Stomach (tissue), 9 donors: ENCODE results near the gene SDHB. TPM values are rescaled to one million over a fixed set of nuclear protein-coding genes. Genes with fewer than 3 reads are reported as not detected.
"Not testable (repeated sequence)": the region's sequence is repeated elsewhere in the genome, so short reads cannot be mapped to it uniquely, and the experiment has no call there.

Experiments
- DNase-seq, 2 donors: peaks; one replicate each; pipeline versions ENCODE4 v3.0.0 to v3.0.0-alpha.2; 2013 to 2019
- H3K27ac ChIP-seq, 5 donors: fragments of 200-600 bp in 4 of 5; sonication (generic) in 4 of 5; one replicate each; pipeline ENCODE4 v1.5.1; 2013 to 2019; ENCODE audit warnings: mild to moderate bottlenecking in 1 of 5, moderate library complexity in 1 of 5
- H3K27me3 ChIP-seq, 3 donors: fragments of 200-600 bp; sonication (generic); one replicate each; pipeline ENCODE4 v1.5.1; 2017 to 2019; ENCODE audit warnings: mixed run types in 1 of 3
- H3K36me3 ChIP-seq, 4 donors: fragments of 200-600 bp; sonication (generic); 1 replicate in 3 of 4; 2 replicates in 1 of 4; pipeline ENCODE4 v1.5.1; 2016 to 2019
- H3K4me1 ChIP-seq, 4 donors: fragments of 200-600 bp; sonication (generic); one replicate each; pipeline ENCODE4 v1.5.1; 2016 to 2019
- H3K4me3 ChIP-seq, 4 donors: fragments of 200-600 bp; sonication (generic) in 3 of 4; one replicate each; pipeline ENCODE4 v1.5.1; 2016 to 2019; ENCODE audit warnings: mild to moderate bottlenecking in 1 of 4
- H3K9me3 ChIP-seq, 4 donors: fragments of 200-600 bp; sonication (generic); one replicate each; pipeline ENCODE4 v1.5.1; 2016 to 2019
- CTCF ChIP-seq, 7 experiments: fragments of 450-650 bp in 4 of 7; fragments of 200-600 bp in 3 of 7; sonication (generic) in 3 of 7; IDR thresholded peaks; one replicate each; pipeline ENCODE4 v1.5.1; 2016 to 2019; ENCODE audit warnings: antibody characterized with exemption in 7 of 7, control low read depth in 2 of 7, mild to moderate bottlenecking in 1 of 7
- EP300 ChIP-seq: sonication (generic); formaldehyde crosslinking; IDR thresholded peaks from one replicate; pipeline ENCODE4 v1.6.1; 2017; ENCODE audit warnings: antibody characterized with exemption
- POLR2A ChIP-seq, 4 donors: fragments of 450-650 bp; IDR thresholded peaks; one replicate each; pipeline ENCODE4 v1.6.1; 2016; ENCODE audit warnings: antibody characterized with exemption in 4 of 4, control low read depth in 2 of 4, mild to moderate bottlenecking in 1 of 4, moderate library complexity in 1 of 4
- POLR2AphosphoS5 ChIP-seq, 3 donors: sonication (generic); formaldehyde crosslinking; IDR thresholded peaks; one replicate each; pipeline ENCODE4 v1.6.1; 2016; ENCODE audit warnings: antibody characterized with exemption in 3 of 3
- WGBS, 5 donors: extraction: QIAGEN DNeasy Blood & Tissue Kit in 3 of 5; methylation state at CpG; one replicate each; pipeline versions ENCODE4 v1.1.5 to v1.1.7; 2013 to 2018; 5-methylcytosine and 5-hydroxymethylcytosine counted together
- intact Hi-C: fragments of 100-400 bp; cut with DNase I; formaldehyde crosslinking; loops from one replicate; pipeline ENCODE4 v1.15.1; 2023; ENCODE audit warnings: low total_unique reads
- polyA plus RNA-seq, 3 donors: library from polyadenylated mRNA; stranded (reverse); fragments of 200-250 nt; gene quantifications; one replicate each; pipeline ENCODE4 v1.2.3, GENCODE V29; 2013
- total RNA-seq, 5 donors: library from RNA; depleted of rRNA; stranded (reverse); fragments of >200 nt; gene quantifications; one replicate each; pipeline versions ENCODE4 v1.1.0 to v1.2.3, GENCODE V29; 2014 to 2016
- donor health status: healthy with polysubstance abuse.
- donor health status: Bipolar disorder and iron deficiency.
- donor health status: healthy.

The SDHB gene
- total and polyA plus RNA-seq, 8 donors: 42.6 to 246 (median 121) TPM

GRCh38 chr1:17065666-17066065 lies 11.8 kb upstream of the SDHB start:
- DNase-seq: no peak
- Histone ChIP-seq H3K4me1 (peaks cover 0 to 11% (median 0%) of the 10 kb centered on the region in 4 donors), H3K27me3 (no peaks in the 10 kb centered on the region), H3K9me3 (peaks cover 0 to 11% (median 8%) of the 10 kb centered on the region in 4 donors), H3K27ac (peak overlapping the region in 2 of 5 donors; percentile 35 to 64), H3K4me3 (no peak overlapping the region), H3K36me3 (no peaks in the 10 kb centered on the region)
- 73 to 86% (median 79%) methylated on average over 7 of the region's 7 CpGs for WGBS, 5 donors
- TF ChIP-seq EP300 (no peak), POLR2A (IDR thresholded peaks at IDR 0.05) (no peak), POLR2AphosphoS5 (IDR thresholded peaks at IDR 0.05) (no peak), CTCF (IDR thresholded peaks at IDR 0.05) (no peak)
- intact Hi-C loops: no loop called here

DNA sequence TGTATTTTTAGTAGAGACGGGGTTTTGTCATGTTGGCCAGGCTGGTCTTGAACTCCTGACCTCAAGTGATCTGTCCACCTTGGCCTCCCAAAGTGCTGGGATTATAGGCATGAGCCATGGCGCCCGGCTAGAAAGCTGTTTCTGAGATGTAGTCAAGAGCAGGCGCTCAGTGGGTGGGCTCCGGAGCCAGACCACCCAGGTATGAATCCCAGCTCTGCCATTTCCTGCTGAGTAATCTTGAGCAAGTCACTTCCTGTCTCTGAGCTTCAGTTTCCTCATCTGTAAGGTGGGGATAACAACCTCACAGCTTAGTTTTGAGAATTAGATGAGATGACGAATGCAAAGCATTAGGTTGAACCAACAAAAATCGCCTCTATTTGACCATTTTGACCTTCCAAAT lies 8.9 kb upstream of the SDHB start:
- intact Hi-C loops: loop anchor here (5.0 kb wide), 1 partner anchor 175 kb away; no protein-coding TSS in a partner anchor
- H3K27me3 ChIP-seq, H3K4me3 ChIP-seq, DNase-seq, H3K36me3 ChIP-seq: not testable (repeated sequence)
- WGBS, 5 donors: 66 to 83% (median 76%) methylated on average over 7 of the region's 7 CpGs
- Histone ChIP-seq H3K4me1 (peaks cover 0 to 26% (median 4%) of the 10 kb centered on the region in 4 donors), H3K27ac (peak overlapping the region in 2 of 5 donors; percentile 8 to 33), H3K9me3 (peaks cover 0 to 11% (median 8%) of the 10 kb centered on the region in 4 donors)

DNA sequence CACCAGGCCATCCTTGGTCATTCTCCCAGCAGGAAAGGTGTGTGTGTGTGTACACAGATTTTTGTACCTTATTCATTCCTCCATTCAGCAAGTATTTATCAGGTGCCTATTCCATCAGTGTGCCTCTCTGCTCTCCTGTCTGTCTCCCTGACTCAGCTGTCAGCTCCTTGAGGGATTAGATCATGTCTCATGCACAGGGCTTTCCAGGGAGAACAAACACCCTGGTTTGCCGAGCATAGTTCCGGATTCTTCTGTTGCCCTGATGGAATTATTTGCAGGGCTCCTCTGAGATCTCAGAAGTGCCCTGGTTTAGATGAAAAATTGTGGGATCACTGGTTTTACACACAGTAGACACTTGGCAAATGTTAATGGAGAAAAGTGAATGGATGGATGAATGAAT lies 8.1 kb upstream of the SDHB start:
- no peak overlapping the region for H3K27ac ChIP-seq
- 57 to 82% (median 63%) methylated on average over 2 of the region's 2 CpGs for WGBS, 5 donors
- DNase-seq: no peak
- H3K4me3 ChIP-seq: no peak overlapping the region
- peaks cover 0 to 11% (median 8%) of the 10 kb centered on the region in 4 donors for H3K9me3 ChIP-seq
- peaks cover 0 to 26% (median 4%) of the 10 kb centered on the region in 4 donors for H3K4me1 ChIP-seq
- H3K27me3 ChIP-seq: no peaks in the 10 kb centered on the region
- TF ChIP-seq CTCF (IDR thresholded peaks at IDR 0.05) (no peak), EP300 (no peak), POLR2A (IDR thresholded peaks at IDR 0.05) (no peak), POLR2AphosphoS5 (IDR thresholded peaks at IDR 0.05) (no peak)
- H3K36me3 ChIP-seq: no peaks in the 10 kb centered on the region
- intact Hi-C loops: loop anchor here (5.0 kb wide), 1 partner anchor 175 kb away; no protein-coding TSS in a partner anchor

DNA sequence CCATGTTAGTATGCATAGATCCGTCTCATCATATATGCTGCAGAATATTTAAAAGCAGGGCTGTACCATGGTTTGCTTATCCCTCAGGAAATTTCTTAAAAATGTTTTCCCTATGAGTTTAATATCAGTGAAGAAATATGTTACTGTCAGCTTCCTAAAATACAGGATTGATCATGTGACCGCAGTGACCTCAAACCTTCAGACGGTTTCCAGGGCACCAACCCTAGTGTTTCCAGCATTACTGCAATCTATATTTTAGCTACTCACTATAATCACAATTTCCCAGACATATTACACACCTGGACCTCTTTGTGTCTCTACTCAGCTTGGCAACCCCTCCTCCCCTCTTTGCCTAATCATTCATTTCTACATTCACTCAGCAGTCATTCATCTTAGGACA lies 7.7 kb upstream of the SDHB start:
- H3K27ac ChIP-seq: no peak overlapping the region
- H3K4me3 ChIP-seq: no peak overlapping the region
- H3K9me3 ChIP-seq: peaks cover 0 to 11% (median 8%) of the 10 kb centered on the region in 4 donors
- WGBS, 5 donors: 76 to 83% (median 78%) methylated on average over 3 of the region's 3 CpGs
- intact Hi-C loops: loop anchor here (5.0 kb wide), 1 partner anchor 176 kb away; no protein-coding TSS in a partner anchor
- TF ChIP-seq EP300 (no peak), POLR2AphosphoS5 (IDR thresholded peaks at IDR 0.05) (no peak), CTCF (IDR thresholded peaks at IDR 0.05) (no peak), POLR2A (IDR thresholded peaks at IDR 0.05) (no peak)
- DNase-seq: no peak
- H3K27me3 ChIP-seq: no peaks in the 10 kb centered on the region
- H3K36me3 ChIP-seq: no peaks in the 10 kb centered on the region
- H3K4me1 ChIP-seq: peaks cover 0 to 26% (median 4%) of the 10 kb centered on the region in 4 donors

- Histone ChIP-seq H3K9me3 (peaks cover 0 to 7% (median 6%) of the 10 kb centered on the region in 4 donors), H3K27ac (peak overlapping the region in 2 of 5 donors; percentile 33 to 34), H3K36me3 (no peaks in the 10 kb centered on the region), H3K4me1 (peaks cover 0 to 26% (median 4%) of the 10 kb centered on the region in 4 donors), H3K27me3 (no peaks in the 10 kb centered on the region), H3K4me3 (no peak overlapping the region)
- 30 to 47% (median 36%) methylated on average over 11 of the region's 11 CpGs for WGBS, 5 donors
- TF ChIP-seq CTCF (IDR thresholded peaks at IDR 0.05) (no peak), POLR2A (IDR thresholded peaks at IDR 0.05) (no peak), EP300 (no peak), POLR2AphosphoS5 (IDR thresholded peaks at IDR 0.05) (no peak)
- intact Hi-C loops: loop anchor here (5.0 kb wide), 1 partner anchor 177 kb away; no protein-coding TSS in a partner anchor
- no peak for DNase-seq
These were observed 6.5 kb upstream of the SDHB start for GRCh38 chr1:17060306-17060749.
